Vagina (tissue), 2 donors: Measurements from ENCODE around the gene LYZL6. TPM values are rescaled to one million over a fixed set of nuclear protein-coding genes. Genes with fewer than 3 reads are reported as not detected.

Experiments
- DNase-seq, 2 donors: peaks; one replicate each; pipeline ENCODE4 v3.0.0-alpha.2; 2017; ENCODE audit errors: extremely low spot score in 2 of 2
- H3K27ac ChIP-seq: fragments of 200-600 bp; sonication (generic); one replicate; pipeline ENCODE4 v1.5.1; 2019
- H3K27me3 ChIP-seq: fragments of 200-600 bp; sonication (generic); one replicate; pipeline ENCODE4 v1.5.1; 2019
- H3K36me3 ChIP-seq, 2 donors: fragments of 200-600 bp; sonication (generic); one replicate each; pipeline ENCODE4 v1.5.1; 2017 to 2019
- H3K4me1 ChIP-seq: fragments of 200-600 bp; sonication (generic); one replicate; pipeline ENCODE4 v1.5.1; 2019
- H3K4me3 ChIP-seq, 2 donors: fragments of 200-600 bp; sonication (generic); 1 replicate in 1 of 2; 2 replicates in 1 of 2; pipeline ENCODE4 v1.5.1; 2016 to 2019
- H3K9me3 ChIP-seq: fragments of 200-600 bp; sonication (generic); one replicate; pipeline ENCODE4 v1.5.1; 2019
- CTCF ChIP-seq, 3 experiments: fragments of 450-650 bp in 2 of 3; fragments of 200-600 bp in 1 of 3; sonication (generic) in 1 of 3; IDR thresholded peaks; one replicate each; pipeline ENCODE4 v1.5.1; 2017 to 2019; ENCODE audit warnings: antibody characterized with exemption in 3 of 3, mild to moderate bottlenecking in 2 of 3, moderate library complexity in 2 of 3
- POLR2A ChIP-seq, 2 donors: fragments of 450-650 bp; IDR thresholded peaks; one replicate each; pipeline ENCODE4 v1.6.1; 2017; ENCODE audit warnings: antibody characterized with exemption in 2 of 2, mild to moderate bottlenecking in 2 of 2, moderate library complexity in 2 of 2
- POLR2AphosphoS5 ChIP-seq, 2 donors: sonication (generic); formaldehyde crosslinking; IDR thresholded peaks; one replicate each; pipeline ENCODE4 v1.9.0; 2017; ENCODE audit warnings: antibody characterized with exemption in 2 of 2, mild to moderate bottlenecking in 2 of 2, low read depth in 1 of 2; ENCODE audit not compliant: insufficient read depth in 1 of 2
- intact Hi-C: fragments of 100-400 bp; cut with DNase I; formaldehyde crosslinking; loops from one replicate; pipeline ENCODE4 v1.15.1; 2023
- total RNA-seq: library from RNA; depleted of rRNA; stranded (reverse); fragments of >200 nt; gene quantifications from one replicate; pipeline ENCODE4 v1.2.3, GENCODE V29; 2016

LYZL6 gene
- total RNA-seq, 1 donor from 2014 or later = not detected

DNA sequence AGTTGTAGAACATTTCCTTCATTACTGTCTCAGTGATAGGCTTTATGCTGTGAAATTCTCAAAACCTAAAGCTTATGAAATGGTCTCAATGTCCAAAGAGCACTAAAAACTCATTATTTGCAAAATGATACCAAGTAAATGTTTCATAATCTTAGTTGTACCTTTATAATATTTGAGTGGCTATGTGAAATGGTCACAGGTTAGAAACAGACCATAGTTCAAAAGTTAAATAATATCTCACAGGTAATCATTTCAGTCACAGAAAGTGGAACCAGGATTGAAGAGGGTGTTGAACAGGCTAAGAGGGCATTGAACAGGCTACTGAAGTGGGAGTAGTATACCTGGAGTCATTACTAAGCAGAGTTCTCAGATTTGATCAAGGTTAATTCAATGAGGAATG lies 15.8 kb downstream of the LYZL6 start:
- no peak for DNase-seq
- intact Hi-C loops = no loop called here
- Histone ChIP-seq H3K27ac (no peak overlapping the region), H3K9me3 (no peaks in the 10 kb centered on the region), H3K36me3 (no peaks in the 10 kb centered on the region), H3K4me1 (peaks cover 14% of the 10 kb centered on the region), H3K27me3 (no peaks in the 10 kb centered on the region), H3K4me3 (no peak overlapping the region)
- TF ChIP-seq CTCF (IDR thresholded peaks at IDR 0.05) (no peak), POLR2A (IDR thresholded peaks at IDR 0.05) (no peak), POLR2AphosphoS5 (IDR thresholded peaks at IDR 0.05; ENCODE audit: insufficient read depth in 1 of 2, low read depth in 1 of 2) (no peak)

DNA sequence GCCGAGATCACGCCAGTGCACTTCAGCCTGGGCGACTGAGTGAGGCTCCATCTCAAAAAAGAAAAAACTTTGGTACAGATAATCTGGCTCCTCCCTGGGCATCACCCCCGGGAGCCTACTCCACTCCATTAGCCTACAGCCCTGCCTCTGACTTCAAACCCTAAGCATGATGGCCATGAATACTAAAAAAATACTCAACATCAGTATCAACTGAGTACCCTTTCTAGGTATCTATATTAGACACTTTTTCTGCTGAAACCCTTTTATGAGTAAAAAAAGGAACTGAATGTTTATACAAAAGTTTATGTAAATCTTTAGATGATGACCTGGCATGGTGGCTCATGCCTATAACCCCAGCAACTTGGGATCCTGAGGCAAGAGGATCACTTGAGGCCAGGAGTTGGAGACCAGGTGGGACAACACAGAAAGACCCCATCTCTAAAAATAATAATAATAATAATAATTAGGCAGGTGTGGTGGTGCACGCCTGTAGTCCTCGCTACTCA lies 19.9 kb downstream of the LYZL6 start:
- intact Hi-C loops = no loop called here
- Histone ChIP-seq H3K4me1 (no peaks in the 10 kb centered on the region), H3K27me3 (no peaks in the 10 kb centered on the region), H3K9me3 (no peaks in the 10 kb centered on the region), H3K36me3 (no peaks in the 10 kb centered on the region), H3K4me3 (no peak overlapping the region), H3K27ac (no peak overlapping the region)
- no peak for DNase-seq
- TF ChIP-seq POLR2AphosphoS5 (IDR thresholded peaks at IDR 0.05; ENCODE audit: insufficient read depth in 1 of 2, low read depth in 1 of 2) (no peak), POLR2A (IDR thresholded peaks at IDR 0.05) (no peak), CTCF (IDR thresholded peaks at IDR 0.05) (no peak)

DNA sequence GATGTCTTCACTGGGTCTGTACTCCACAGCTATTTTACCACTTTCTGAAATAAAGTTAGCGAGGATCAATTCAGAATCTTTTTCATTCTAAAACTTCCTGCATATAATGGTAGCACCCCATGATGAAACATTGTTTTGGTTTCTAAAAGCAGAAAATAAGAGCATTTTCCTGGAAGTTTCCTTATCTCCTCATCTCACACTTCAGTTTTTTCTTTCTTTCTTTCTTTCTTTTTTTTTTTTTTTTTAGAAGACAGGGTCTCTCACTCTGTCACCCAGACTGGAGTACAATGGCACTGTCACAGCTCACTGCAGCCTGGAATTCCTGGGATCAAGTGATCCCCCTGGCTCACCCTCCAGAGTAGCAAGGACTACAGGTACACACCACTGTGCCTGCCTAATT lies 23.3 kb downstream of the LYZL6 start:
- Histone ChIP-seq H3K27ac (no peak overlapping the region), H3K9me3 (no peaks in the 10 kb centered on the region), H3K4me3 (no peak overlapping the region), H3K27me3 (no peaks in the 10 kb centered on the region), H3K36me3 (no peaks in the 10 kb centered on the region), H3K4me1 (no peaks in the 10 kb centered on the region)
- intact Hi-C loops = no loop called here
- TF ChIP-seq POLR2A (IDR thresholded peaks at IDR 0.05) = no peak
- TF ChIP-seq CTCF (IDR thresholded peaks at IDR 0.05) = no peak
- no peak for TF ChIP-seq POLR2AphosphoS5 (IDR thresholded peaks at IDR 0.05; ENCODE audit: insufficient read depth in 1 of 2, low read depth in 1 of 2)
- DNase-seq = no peak

GRCh38 chr17:35918665-35919064 lies 24.8 kb downstream of the LYZL6 start:
- TF ChIP-seq POLR2AphosphoS5 (IDR thresholded peaks at IDR 0.05; ENCODE audit: insufficient read depth in 1 of 2, low read depth in 1 of 2) (no peak), POLR2A (IDR thresholded peaks at IDR 0.05) (no peak), CTCF (IDR thresholded peaks at IDR 0.05) (no peak)
- intact Hi-C loops = no loop called here
- Histone ChIP-seq H3K27ac (no peak overlapping the region), H3K27me3 (no peaks in the 10 kb centered on the region), H3K4me3 (no peak overlapping the region), H3K4me1 (no peaks in the 10 kb centered on the region), H3K9me3 (no peaks in the 10 kb centered on the region), H3K36me3 (no peaks in the 10 kb centered on the region)
- no peak for DNase-seq

DNA sequence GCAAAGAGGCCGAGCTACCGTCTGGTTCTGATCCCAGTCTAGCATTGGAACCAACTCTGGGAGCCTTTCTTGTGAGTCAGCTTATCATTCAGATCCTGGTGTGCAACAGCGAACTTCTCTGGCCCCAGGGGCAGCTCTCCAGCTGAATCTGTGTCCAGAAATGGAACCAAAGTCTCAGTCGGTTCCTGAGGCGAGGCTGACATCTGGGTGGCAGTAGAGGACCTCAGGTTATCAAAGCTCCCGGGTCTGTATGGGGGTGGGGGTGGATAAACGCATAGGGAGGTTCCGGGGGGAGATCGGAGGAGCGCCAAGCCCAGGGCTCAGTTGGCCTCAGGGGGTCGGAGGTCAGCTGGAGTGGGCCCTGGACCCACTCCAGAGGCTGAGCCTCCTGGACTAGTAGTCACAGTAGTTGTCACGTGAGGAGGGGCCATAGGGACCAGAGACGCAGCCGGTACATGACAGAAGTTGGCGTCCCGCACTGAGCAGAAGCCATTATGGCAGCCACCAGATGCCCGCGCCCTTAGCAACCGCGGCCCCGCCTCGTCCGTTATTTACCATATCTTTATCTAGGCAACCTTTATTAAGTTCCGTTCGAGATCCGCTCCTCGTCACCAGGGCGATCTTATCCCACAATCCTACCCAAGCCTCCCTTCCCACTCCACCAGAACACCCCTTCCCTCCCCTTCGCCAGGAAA lies 25.8 kb downstream of the LYZL6 start:
- TF ChIP-seq CTCF (IDR thresholded peaks at IDR 0.05) (no peak), POLR2A (IDR thresholded peaks at IDR 0.05) (no peak), POLR2AphosphoS5 (IDR thresholded peaks at IDR 0.05; ENCODE audit: insufficient read depth in 1 of 2, low read depth in 1 of 2) (no peak)

More for the DNA sequence above, 25.8 kb downstream of the LYZL6 start:
- Histone ChIP-seq H3K4me1 (no peaks in the 10 kb centered on the region), H3K27ac (no peak overlapping the region), H3K4me3 (no peak overlapping the region), H3K27me3 (no peaks in the 10 kb centered on the region), H3K36me3 (no peaks in the 10 kb centered on the region), H3K9me3 (no peaks in the 10 kb centered on the region)
- DNase-seq = no peak
- intact Hi-C loops = no loop called here
